PC-9 (cell line): Measurements from ENCODE around the gene VSTM5. TPM values are rescaled to one million over a fixed set of nuclear protein-coding genes. Genes with fewer than 3 reads are reported as not detected.

Source experiments
- BruUV-seq: library from RNA; stranded (reverse); fragments of 400-500 nt; replicated peaks from 2 replicates; lab custom pipeline; 2021; lab: Mats Ljungman, UMichigan
- CTCF ChIA-PET: fragments of 300-600 bp; sonication (Branson Sonifier 250); formaldehyde crosslinking; loops from one replicate; lab custom pipeline; 2022; ENCODE audit warnings: antibody characterized with exemption; lab: Charles Lee
- POLR2A ChIA-PET: fragments of 300-600 bp; sonication (Branson Sonifier 250); formaldehyde crosslinking; loops from one replicate; lab custom pipeline; 2022; ENCODE audit warnings: antibody characterized with exemption; ENCODE audit not compliant: unreplicated experiment; lab: Charles Lee
- DNase-seq, 2 experiments: peaks; one replicate each; pipeline versions ENCODE4 v3.0.0 to v3.0.0-alpha.2; 2015 to 2022; ENCODE audit warnings: mixed read lengths in 1 of 2
- H2AFZ ChIP-seq: fragments of 200-600 bp; sonication (generic); 2 replicates; pipeline ENCODE4 v1.8.1; 2017; ENCODE audit warnings: antibody characterized with exemption
- H3F3A ChIP-seq: fragments of 200-600 bp; sonication (generic); 2 replicates; pipeline ENCODE4 v1.8.1; 2017; ENCODE audit warnings: antibody characterized with exemption, mild to moderate bottlenecking, low read depth; ENCODE audit not compliant: insufficient read depth
- H3K27ac ChIP-seq: fragments of 200-600 bp; sonication (generic); 2 replicates; pipeline ENCODE4 v1.6.1; 2016; ENCODE audit warnings: mixed run types
- H3K27me3 ChIP-seq: fragments of 200-600 bp; sonication (generic); 2 replicates; pipeline ENCODE4 v1.6.1; 2016; ENCODE audit warnings: low read depth, mixed run types; ENCODE audit not compliant: insufficient read depth
- H3K36me3 ChIP-seq: fragments of 200-600 bp; sonication (generic); 2 replicates; pipeline ENCODE4 v1.6.1; 2016; ENCODE audit warnings: low read depth, mixed run types
- H3K4me1 ChIP-seq: fragments of 200-600 bp; sonication (generic); replicated peaks from 2 replicates; pipeline ENCODE4 v1.6.1; 2016; ENCODE audit warnings: mixed run types; ENCODE audit not compliant: insufficient read depth
- H3K4me2 ChIP-seq: fragments of 200-600 bp; sonication (generic); 2 replicates; pipeline ENCODE4 v1.6.1; 2017; ENCODE audit warnings: mixed run types
- H3K4me3 ChIP-seq: fragments of 200-600 bp; sonication (generic); 2 replicates; pipeline ENCODE4 v1.6.1; 2016; ENCODE audit warnings: mixed run types
- H3K79me2 ChIP-seq: fragments of 200-600 bp; sonication (generic); 2 replicates; pipeline ENCODE4 v1.6.1; 2017; ENCODE audit warnings: low read depth, mixed run types
- H3K9me2 ChIP-seq: fragments of 200-600 bp; sonication (generic); 2 replicates; pipeline ENCODE4 v1.8.1; 2017; ENCODE audit warnings: mild to moderate bottlenecking; ENCODE audit not compliant: insufficient read depth
- H3K9me3 ChIP-seq: fragments of 200-600 bp; sonication (generic); 2 replicates; pipeline ENCODE4 v1.8.1; 2016; ENCODE audit warnings: low read depth; ENCODE audit not compliant: insufficient read depth
- H4K20me1 ChIP-seq: fragments of 200-600 bp; sonication (generic); 2 replicates; pipeline ENCODE4 v1.8.1; 2017; ENCODE audit not compliant: insufficient read depth
- CTCF ChIP-seq: fragments of 200-600 bp; sonication (generic); conservative IDR thresholded peaks from 2 replicates; pipeline ENCODE4 v1.6.1; 2017; ENCODE audit warnings: mixed run types, antibody characterized with exemption, mild to moderate bottlenecking, moderate library complexity
- EZH2 ChIP-seq: fragments of 200-600 bp; sonication (generic); IDR thresholded peaks from 2 replicates; pipeline ENCODE4 v1.8.0; 2017; ENCODE audit warnings: antibody characterized with exemption, low read depth
- intact Hi-C: fragments of 100-400 bp; cut with micrococcal nuclease; formaldehyde crosslinking; loops from one replicate; pipeline ENCODE4 v1.10.0; 2022; ENCODE audit not compliant: unreplicated experiment
- total RNA-seq: library from RNA; stranded (reverse); gene quantifications from 2 replicates; pipeline ENCODE4 v1.2.3, GENCODE V29; 2021

Gene VSTM5
- total RNA-seq, 1 experiment from 2014 or later: 0.81 TPM

GRCh38 chr11:93829598-93829997 is 20.8 kb downstream of the VSTM5 start:
- Histone ChIP-seq H3K4me1 (peaks cover 13% of the 10 kb centered on the region), H3K79me2 (no peaks in the 10 kb centered on the region), H3K27ac (no peak overlapping the region), H4K20me1 (no peaks in the 10 kb centered on the region), H3K36me3 (no peaks in the 10 kb centered on the region), H3K4me3 (no peak overlapping the region), H3F3A (no peaks in the 10 kb centered on the region), H3K9me3 (no peaks in the 10 kb centered on the region), H3K9me2 (no peaks in the 10 kb centered on the region), H3K27me3 (no peaks in the 10 kb centered on the region), H2AFZ (no peak overlapping the region), H3K4me2 (no peak overlapping the region)
- ChIA-PET POLR2A (no interaction called here), CTCF (no interaction called here)
- TF ChIP-seq CTCF (no peak), EZH2 (no peak)
- DNase-seq: no peak
- BruUV-seq: no TSS peak
- intact Hi-C loops: no loop called here

- no peaks in the 10 kb centered on the region for H3K9me3 ChIP-seq
- POLR2A ChIA-PET: no interaction called here
- H3F3A ChIP-seq: no peaks in the 10 kb centered on the region
- intact Hi-C loops: no loop called here
- CTCF ChIA-PET: no interaction called here
- no peaks in the 10 kb centered on the region for H3K36me3 ChIP-seq
- no peaks in the 10 kb centered on the region for H3K79me2 ChIP-seq
- H3K4me1 ChIP-seq: peaks cover 13% of the 10 kb centered on the region
- no peaks in the 10 kb centered on the region for H4K20me1 ChIP-seq
- H2AFZ ChIP-seq: no peak overlapping the region
- no TSS peak for BruUV-seq
- DNase-seq: no peak
- H3K9me2 ChIP-seq: no peaks in the 10 kb centered on the region
- H3K27ac ChIP-seq: no peak overlapping the region
- H3K4me3 ChIP-seq: no peak overlapping the region
- H3K4me2 ChIP-seq: no peak overlapping the region
- H3K27me3 ChIP-seq: no peaks in the 10 kb centered on the region
- TF ChIP-seq CTCF (no peak), EZH2 (no peak)
Measured at GRCh38 chr11:93827363-93827762, 23.1 kb downstream of the VSTM5 start.

- no peak overlapping the region for H3K4me2 ChIP-seq
- H3K9me2 ChIP-seq: no peaks in the 10 kb centered on the region
- H3K27ac ChIP-seq: no peak overlapping the region
- no TSS peak for BruUV-seq
- CTCF ChIA-PET: no interaction called here
- H4K20me1 ChIP-seq: no peaks in the 10 kb centered on the region
- no peak overlapping the region for H2AFZ ChIP-seq
- no peaks in the 10 kb centered on the region for H3K36me3 ChIP-seq
- TF ChIP-seq CTCF: no peak
- no peak for TF ChIP-seq EZH2
- H3F3A ChIP-seq: peaks cover 5% of the 10 kb centered on the region; the same call in 1 of the 2 replicates
- H3K4me3 ChIP-seq: no peak overlapping the region
- POLR2A ChIA-PET: no interaction called here
- intact Hi-C loops: no loop called here
- no peaks in the 10 kb centered on the region for H3K27me3 ChIP-seq
- H3K4me1 ChIP-seq: peaks cover 6% of the 10 kb centered on the region
- no peaks in the 10 kb centered on the region for H3K79me2 ChIP-seq
- no peaks in the 10 kb centered on the region for H3K9me3 ChIP-seq
- DNase-seq: no peak
Measured at GRCh38 chr11:93823210-93823609, 27.2 kb downstream of the VSTM5 start.
